Tibial nerve (tissue), 4 donors: ENCODE measurements around the gene ABCC8.

ENCODE experiments used
- CTCF ChIP-seq, 5 experiments: fragments of 200-600 bp in 3 of 5; fragments of 450-650 bp in 2 of 5; sonication (generic) in 3 of 5; IDR thresholded peaks; one replicate each; pipeline ENCODE4 v1.5.1; 2016 to 2019; ENCODE audit warnings: antibody characterized with exemption in 5 of 5, mild to moderate bottlenecking in 3 of 5, moderate library complexity in 2 of 5
- EP300 ChIP-seq, 2 donors: sonication (generic); formaldehyde crosslinking; IDR thresholded peaks; one replicate each; pipeline ENCODE4 v1.6.1; 2017; ENCODE audit warnings: antibody characterized with exemption in 2 of 2, mild to moderate bottlenecking in 1 of 2
- POLR2A ChIP-seq, 2 donors: fragments of 450-650 bp; IDR thresholded peaks; one replicate each; pipeline ENCODE4 v1.6.1; 2017; ENCODE audit warnings: antibody characterized with exemption in 2 of 2, mild to moderate bottlenecking in 2 of 2, moderate library complexity in 2 of 2

- no peak for TF ChIP-seq CTCF (IDR thresholded peaks at IDR 0.05)
- no peak for TF ChIP-seq EP300 (IDR thresholded peaks at IDR 0.05)
- TF ChIP-seq POLR2A (IDR thresholded peaks at IDR 0.05): no peak
Measured at GRCh38 chr11:17388609-17389210, 87.9 kb downstream of the ABCC8 start, which contains the start of gene KCNJ11.
